ENCODE results near the gene OR52I2. TPM values are rescaled to one million over a fixed set of nuclear protein-coding genes. Genes with fewer than 3 reads are reported as not detected.
A peak's percentile ranks its signal among the peaks of the same experiment; 100 is the strongest.

OR52I2 gene
- polyA plus RNA-seq, 1 donor from 2014 or later: not detected

DNA sequence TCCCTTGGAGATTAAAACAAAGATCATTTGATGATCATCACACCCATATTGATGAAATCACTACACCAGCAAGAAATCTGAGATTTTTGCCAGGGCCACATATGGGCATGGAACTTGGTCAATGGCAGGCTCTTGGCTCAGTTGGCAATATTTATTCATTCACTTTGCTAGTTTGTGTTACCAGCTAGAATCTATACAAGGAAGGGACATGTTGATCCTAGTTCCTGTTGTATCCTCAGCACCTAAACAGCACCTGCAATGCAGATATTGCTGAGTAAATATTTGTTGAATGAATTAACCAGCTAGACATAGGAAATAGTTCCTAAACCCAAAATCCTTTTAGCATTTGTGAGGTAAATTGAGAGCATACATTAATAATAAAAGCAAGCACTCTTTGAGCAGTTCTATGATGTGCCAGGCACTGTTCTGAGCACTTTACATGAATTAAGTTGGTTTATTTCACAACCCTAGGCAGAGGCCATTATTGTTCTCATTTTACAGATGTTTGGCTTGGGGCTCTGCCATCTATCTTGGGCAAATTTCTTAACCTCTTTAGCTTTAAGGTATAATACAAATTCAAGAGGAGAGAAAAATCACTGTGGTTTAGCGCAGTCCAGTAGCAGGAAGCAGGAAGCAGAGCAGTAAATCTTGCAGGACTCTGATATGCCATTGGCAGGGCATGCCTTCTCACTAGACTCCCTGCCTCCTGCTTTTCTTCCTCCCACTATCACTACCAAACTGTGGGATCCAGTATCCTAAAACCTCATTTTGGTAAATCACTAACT, 24.9 kb downstream of the OR52I2 start:
- Histone ChIP-seq H3K9ac (ENCODE audit: low read length) (no peak overlapping the region), H3K9me3 (ENCODE audit: low read length) (no peaks in the 10 kb centered on the region), H3K27me3 (ENCODE audit: insufficient read depth, low read depth, low read length) (no peaks in the 10 kb centered on the region), H3K27ac (ENCODE audit: low read length) (no peak overlapping the region), H3K4me2 (ENCODE audit: low read length) (peak overlapping the region; percentile 74), H3K79me2 (replicated peaks; ENCODE audit: insufficient read depth, low read length) (no peaks in the 10 kb centered on the region), H3F3A (ENCODE audit: insufficient read depth, low read length, poor library complexity, severe bottlenecking) (peaks cover 2% of the 10 kb centered on the region), H3K9me2 (ENCODE audit: insufficient read depth, low read length) (no peaks in the 10 kb centered on the region), H4K20me1 (ENCODE audit: insufficient read depth) (no peaks in the 10 kb centered on the region), H2AFZ (ENCODE audit: low read depth, low read length) (no peak overlapping the region), H3K36me3 (ENCODE audit: insufficient read depth, low read length) (no peaks in the 10 kb centered on the region), H3K4me3 (ENCODE audit: low read length) (peak overlapping the region; percentile 76)
- TF ChIP-seq EP300 (conservative IDR thresholded peaks at IDR 0.05; ENCODE audit: poor library complexity, severe bottlenecking) (no peak), TAF1 (IDR thresholded peaks at IDR 0.05; ENCODE audit: low read depth) (no peak), EZH2 (IDR thresholded peaks at IDR 0.05; ENCODE audit: borderline replicate concordance, insufficient read depth, low read length, poor library complexity, severe bottlenecking) (no peak), CTCF (IDR thresholded peaks at IDR 0.05; ENCODE audit: poor library complexity, severe bottlenecking) (no peak), MXI1 (conservative IDR thresholded peaks at IDR 0.05; ENCODE audit: poor library complexity, severe bottlenecking) (no peak), SMC3 (conservative IDR thresholded peaks at IDR 0.05; ENCODE audit: poor library complexity) (no peak), RAD21 (conservative IDR thresholded peaks at IDR 0.05) (no peak), POLR2AphosphoS5 (IDR thresholded peaks at IDR 0.05) (no peak), REST (IDR thresholded peaks at IDR 0.05; ENCODE audit: borderline replicate concordance) (no peak)

- Histone ChIP-seq H3K4me3 (ENCODE audit: low read length) (peak overlapping the region; percentile 76), H3K9ac (ENCODE audit: low read length) (peak overlapping the region; percentile 69), H4K20me1 (ENCODE audit: insufficient read depth) (no peaks in the 10 kb centered on the region), H2AFZ (ENCODE audit: low read depth, low read length) (peak overlapping the region; percentile 51), H3K9me2 (ENCODE audit: insufficient read depth, low read length) (no peaks in the 10 kb centered on the region), H3K4me2 (ENCODE audit: low read length) (peak overlapping the region; percentile 74), H3K79me2 (replicated peaks; ENCODE audit: insufficient read depth, low read length) (no peaks in the 10 kb centered on the region), H3K27ac (ENCODE audit: low read length) (no peak overlapping the region), H3K9me3 (ENCODE audit: low read length) (no peaks in the 10 kb centered on the region), H3K27me3 (ENCODE audit: insufficient read depth, low read depth, low read length) (no peaks in the 10 kb centered on the region), H3K36me3 (ENCODE audit: insufficient read depth, low read length) (no peaks in the 10 kb centered on the region), H3F3A (ENCODE audit: insufficient read depth, low read length, poor library complexity, severe bottlenecking) (peaks cover 6% of the 10 kb centered on the region)
- no peak for TF ChIP-seq RAD21 (conservative IDR thresholded peaks at IDR 0.05)
- TF ChIP-seq SMC3 (conservative IDR thresholded peaks at IDR 0.05; ENCODE audit: poor library complexity): no peak
Observed at GRCh38 chr11:4607096-4607495, 25.6 kb downstream of the OR52I2 start.

Measured in neural cell (in vitro differentiated cells).